H1 (cell line): ENCODE data around the gene CLRN1. TPM values are rescaled to one million over a fixed set of nuclear protein-coding genes. Genes with fewer than 3 reads are reported as not detected.

Experiments
- CTCF ChIA-PET: fragments of 300-600 bp; sonication (Branson Sonifier 250); formaldehyde crosslinking; loops from one replicate; lab custom pipeline; 2021; ENCODE audit not compliant: partially characterized antibody; lab: Charles Lee
- POLR2A ChIA-PET: fragments of 300-600 bp; sonication (Branson Sonifier 250); formaldehyde crosslinking; loops from one replicate; lab custom pipeline; 2021; ENCODE audit warnings: inconsistent platforms; ENCODE audit not compliant: partially characterized antibody; lab: Charles Lee
- DNase-seq, 2 experiments: peaks; one replicate each; pipeline versions ENCODE4 v3.0.0 to v3.0.0-alpha.2; 2010 to 2022; ENCODE audit warnings: low spot score in 2 of 2, low read depth in 1 of 2, mixed read lengths in 1 of 2
- FAIRE-seq: peaks from 2 replicates; lab custom pipeline; 2011; peaks lifted over from hg19 to GRCh38; lab: Jason Lieb, UNC
- H2AFZ ChIP-seq: 2 replicates; pipeline ENCODE4 v1.8.1; 2012; ENCODE audit warnings: low read length, inconsistent platforms
- H2AK5ac ChIP-seq: 2 replicates; pipeline ENCODE4 v1.6.1; 2013; ENCODE audit warnings: low read depth, low read length
- H2BK120ac ChIP-seq: replicated peaks from 2 replicates; pipeline ENCODE3; 2013; ENCODE audit warnings: low read depth, low read length, inconsistent platforms
- H2BK12ac ChIP-seq: 2 replicates; pipeline ENCODE4 v1.6.1; 2013; ENCODE audit warnings: low read depth, low read length
- H2BK15ac ChIP-seq: 2 replicates; pipeline ENCODE4 v1.6.1; 2013; ENCODE audit warnings: low read length
- H2BK20ac ChIP-seq: 2 replicates; pipeline ENCODE4 v1.6.1; 2013; ENCODE audit warnings: low read length
- H2BK5ac ChIP-seq: 2 replicates; pipeline ENCODE4 v1.6.1; 2013; ENCODE audit warnings: low read depth, low read length
- H3K14ac ChIP-seq: 2 replicates; pipeline ENCODE4 v1.6.1; 2013; ENCODE audit warnings: inconsistent platforms; ENCODE audit not compliant: insufficient read length
- H3K18ac ChIP-seq: 2 replicates; pipeline ENCODE4 v1.6.1; 2013; ENCODE audit warnings: low read length; ENCODE audit errors: extremely low read depth
- H3K23ac ChIP-seq: 2 replicates; pipeline ENCODE4 v1.6.1; 2013; ENCODE audit warnings: inconsistent platforms; ENCODE audit not compliant: insufficient read length
- H3K23me2 ChIP-seq: 2 replicates; pipeline ENCODE4 v1.6.1; 2013; ENCODE audit warnings: low read depth, low read length
- H3K27ac ChIP-seq: 2 replicates; pipeline ENCODE4 v1.6.1; 2011; ENCODE audit warnings: low read depth, low read length, inconsistent platforms
- H3K27me3 ChIP-seq, 4 experiments: replicated peaks in 1 of 4; 1 replicate in 1 of 4; 2 replicates in 3 of 4; pipeline versions ENCODE4 v1.6.1 to v1.8.1; 2011 to 2013; ENCODE audit warnings: low read length in 3 of 4, mild to moderate bottlenecking in 3 of 4, inconsistent platforms in 2 of 4, mixed read lengths in 2 of 4, moderate library complexity in 1 of 4; ENCODE audit not compliant: control insufficient read depth in 3 of 4, insufficient read depth in 3 of 4; ENCODE audit errors: extremely low read depth in 1 of 4
- H3K36me3 ChIP-seq, 4 experiments: 2 replicates each; pipeline versions ENCODE4 v1.6.1 to v1.8.1; 2011 to 2013; ENCODE audit warnings: mild to moderate bottlenecking in 4 of 4, low read length in 3 of 4, moderate library complexity in 2 of 4, control low read depth in 1 of 4, inconsistent platforms in 1 of 4; ENCODE audit not compliant: insufficient read depth in 4 of 4, control insufficient read depth in 2 of 4
- H3K4ac ChIP-seq: replicated peaks from 2 replicates; pipeline ENCODE3; 2013; ENCODE audit warnings: low read length, low read depth, mixed read lengths, inconsistent platforms; ENCODE audit not compliant: insufficient read length
- H3K4me1 ChIP-seq, 4 experiments: replicated peaks in 1 of 4; 1 replicate in 1 of 4; 2 replicates in 3 of 4; pipeline versions ENCODE4 v1.6.1 to v1.8.1; 2011 to 2013; ENCODE audit warnings: low read length in 3 of 4, inconsistent platforms in 2 of 4, mixed read lengths in 1 of 4; ENCODE audit not compliant: insufficient read depth in 4 of 4, control insufficient read depth in 3 of 4
- H3K4me2 ChIP-seq, 2 experiments: 2 replicates each; pipeline versions ENCODE4 v1.6.1 to v1.8.1; 2011 to 2013; ENCODE audit warnings: low read depth in 2 of 2, low read length in 2 of 2, control low read depth in 1 of 2, inconsistent platforms in 1 of 2, mild to moderate bottlenecking in 1 of 2; ENCODE audit not compliant: insufficient read depth in 1 of 2
- H3K4me3 ChIP-seq, 4 experiments: fragments of 200-600, 300-600 bp in 1 of 4; sonication (generic), shearing (Covaris generic), sonication (Bioruptor Twin) in 1 of 4; 2 replicates each; pipeline versions ENCODE4 v1.5.1 to v1.8.1; 2011 to 2016; ENCODE audit warnings: low read length in 4 of 4, low read depth in 3 of 4, control low read depth in 2 of 4, inconsistent platforms in 2 of 4, mild to moderate bottlenecking in 2 of 4, mixed read lengths in 1 of 4, moderate library complexity in 1 of 4; ENCODE audit not compliant: insufficient read depth in 2 of 4; ENCODE audit errors: extremely low read depth in 1 of 4
- H3K56ac ChIP-seq: replicated peaks from 2 replicates; pipeline ENCODE3; 2013; ENCODE audit warnings: low read depth, mild to moderate bottlenecking, mixed read lengths, low read length, inconsistent platforms; ENCODE audit not compliant: insufficient read length
- H3K79me1 ChIP-seq: 2 replicates; pipeline ENCODE4 v1.6.1; 2013; ENCODE audit warnings: low read depth, low read length, control low read depth
- H3K79me2 ChIP-seq, 2 experiments: 2 replicates each; pipeline versions ENCODE4 v1.6.1 to v1.8.1; 2012 to 2013; ENCODE audit warnings: low read length in 2 of 2, mild to moderate bottlenecking in 2 of 2, inconsistent platforms in 1 of 2; ENCODE audit not compliant: insufficient read depth in 2 of 2, control insufficient read depth in 1 of 2
- H3K9ac ChIP-seq, 4 experiments: replicated peaks in 1 of 4; 1 replicate in 1 of 4; 2 replicates in 3 of 4; pipeline versions ENCODE4 v1.6.1 to v1.8.1; 2011 to 2013; ENCODE audit warnings: low read depth in 3 of 4, low read length in 3 of 4, control low read depth in 2 of 4, mild to moderate bottlenecking in 2 of 4, moderate library complexity in 2 of 4, inconsistent platforms in 1 of 4; ENCODE audit errors: extremely low read depth in 1 of 4
- H3K9me3 ChIP-seq, 2 experiments: 2 replicates each; pipeline versions ENCODE4 v1.6.1 to v1.8.1; 2012 to 2013; ENCODE audit warnings: mild to moderate bottlenecking in 2 of 2, moderate library complexity in 2 of 2, control low read depth in 1 of 2, inconsistent platforms in 1 of 2, low read depth in 1 of 2, low read length in 1 of 2, mixed read lengths in 1 of 2; ENCODE audit not compliant: insufficient read depth in 2 of 2
- H4K20me1 ChIP-seq, 2 experiments: replicated peaks in 1 of 2; 2 replicates each; pipeline versions ENCODE3 to v1.8.1; 2011 to 2013; ENCODE audit warnings: inconsistent platforms in 2 of 2, low read length in 2 of 2, mild to moderate bottlenecking in 1 of 2; ENCODE audit not compliant: insufficient read depth in 2 of 2, control insufficient read depth in 1 of 2
- H4K5ac ChIP-seq: 2 replicates; pipeline ENCODE4 v1.6.1; 2013; ENCODE audit warnings: low read length, low read depth, mixed read lengths, inconsistent platforms; ENCODE audit not compliant: insufficient read length
- H4K8ac ChIP-seq: 2 replicates; pipeline ENCODE4 v1.8.0; 2013; ENCODE audit warnings: mild to moderate bottlenecking, moderate library complexity, low read length, inconsistent platforms; ENCODE audit not compliant: insufficient read depth; ENCODE audit errors: extremely low read depth
- H4K91ac ChIP-seq: replicated peaks from 2 replicates; pipeline ENCODE3; 2013; ENCODE audit warnings: low read length, mixed read lengths, inconsistent platforms; ENCODE audit not compliant: insufficient read length
- EGR1 ChIP-seq: IDR thresholded peaks from 2 replicates; pipeline ENCODE4 v1.6.1; 2011; ENCODE audit warnings: low read depth, low read length, borderline replicate concordance
- GABPA ChIP-seq: IDR thresholded peaks from 2 replicates; pipeline ENCODE4 v1.6.1; 2011; ENCODE audit warnings: mild to moderate bottlenecking, low read length, moderate library complexity, borderline replicate concordance; ENCODE audit not compliant: insufficient read depth
- POLR2A ChIP-seq, 2 experiments: IDR thresholded peaks; 1 replicate in 1 of 2; 2 replicates in 1 of 2; pipeline ENCODE4 v1.6.1; 2011; ENCODE audit warnings: low read depth in 2 of 2, low read length in 2 of 2, mild to moderate bottlenecking in 2 of 2; ENCODE audit errors: control extremely low read depth in 1 of 2
- SAP30 ChIP-seq: fragments of 300-600 bp; sonication (generic); IDR thresholded peaks from 2 replicates; pipeline ENCODE4 v1.7.1; 2012; ENCODE audit warnings: low read length, moderate library complexity, mild to moderate bottlenecking, inconsistent platforms; ENCODE audit not compliant: insufficient read depth, insufficient replicate concordance
- SIX5 ChIP-seq: IDR thresholded peaks from 2 replicates; pipeline ENCODE4 v1.6.1; 2011; ENCODE audit warnings: mild to moderate bottlenecking, low read depth, low read length
- SP2 ChIP-seq: IDR thresholded peaks from 2 replicates; pipeline ENCODE4 v1.6.1; 2012; ENCODE audit warnings: mild to moderate bottlenecking, low read length, inconsistent platforms
- WGBS, 2 experiments: shearing (Covaris generic) in 1 of 2; methylation state at CpG; one replicate each; pipeline versions ENCODE4 v1.1.6 to v1.1.7; 2013 to 2015; ENCODE audit warnings: low lambda C conversion rate in 2 of 2, mixed read lengths in 2 of 2, inconsistent platforms in 1 of 2, low coverage in 1 of 2, missing lambda C conversion rate in 1 of 2; ENCODE audit not compliant: insufficient replicate concordance in 2 of 2, insufficient coverage in 1 of 2, insufficient read length in 1 of 2; ENCODE audit errors: extremely low coverage in 1 of 2, missing lambda C conversion rate in 1 of 2; 5-methylcytosine and 5-hydroxymethylcytosine counted together
- polyA plus RNA-seq, 7 experiments: library from polyadenylated mRNA; depleted of rRNA in 3 of 7; stranded (reverse) in 5 of 7; unstranded in 2 of 7; fragments of >200 nt in 5 of 7; fragments of 200-250 nt in 2 of 7; gene quantifications; 1 replicate in 5 of 7; 2 replicates in 1 of 7; 4 replicates in 1 of 7; pipeline versions ENCODE4 v1.2.1 to v1.2.3, GENCODE V29; 2011 to 2013; ENCODE audit warnings: missing spikeins in 2 of 7, mixed read lengths in 2 of 7
- total RNA-seq: library from RNA; stranded (reverse); fragmentation: NEBNext Ultra II Directional; extraction: Animal tissue kit (Norgen Biotek cat#: 25700); gene quantifications from 2 replicates; pipeline ENCODE4 v1.2.1, GENCODE V29; 2021

Gene CLRN1
- total and polyA plus RNA-seq, 2 of the 8 experiments (the other 6 are each of a cell fraction or from before 2014, with no cell fraction given): 0.20 to 0.35 TPM

- Histone ChIP-seq H4K91ac (no peak overlapping the region), H4K5ac (no peak overlapping the region), H4K20me1 (no peaks in the 10 kb centered on the region), H3K4me1 (no peaks in the 10 kb centered on the region), H2BK20ac (no peak overlapping the region), H3K9me3 (no peaks in the 10 kb centered on the region), H3K23me2 (no peaks in the 10 kb centered on the region; the same call in 1 of the 2 replicates), H3K14ac (no peak overlapping the region), H3K9ac (no peak overlapping the region), H2BK120ac (no peak overlapping the region), H3K4me3 (no peak overlapping the region), H2AFZ (no peak overlapping the region), H3K27me3 (no peaks in the 10 kb centered on the region), H3K18ac (no peak overlapping the region), H3K36me3 (no peaks in the 10 kb centered on the region), H2AK5ac (no peak overlapping the region), H3K56ac (no peak overlapping the region), H3K27ac (no peak overlapping the region), H3K23ac (no peak overlapping the region), H4K8ac (no peak overlapping the region), H2BK15ac (no peak overlapping the region), H2BK5ac (no peak overlapping the region), H3K79me1 (no peaks in the 10 kb centered on the region), H2BK12ac (no peak overlapping the region), H3K4ac (no peak overlapping the region), H3K79me2 (no peaks in the 10 kb centered on the region), H3K4me2 (no peak overlapping the region)
- CTCF ChIA-PET: interaction anchor here (1.0 kb wide), 1 partner anchor 37 kb away, joined by 3 read pairs; no protein-coding TSS in a partner anchor
- TF ChIP-seq SP2 (no peak), GABPA (no peak), SAP30 (no peak), POLR2A (IDR thresholded peaks at IDR 0.05; ENCODE audit: control extremely low read depth in 1 of 2, low read depth in 2 of 2, low read length in 2 of 2) (no peak), EGR1 (no peak), SIX5 (no peak)
- no peak for FAIRE-seq
- no peak for DNase-seq
- 84% methylated on average over 10 of the region's 10 CpGs; no CpG with 5 or more reads in 1 of the 2 experiments for WGBS, 2 experiments
- POLR2A ChIA-PET: no interaction called here
These were observed 70.7 kb downstream of the CLRN1 start for GRCh38 chr3:150901793-150902192.
